SU-DHL-6 (cell line): ENCODE data around the gene CCSAP.
"Not testable (repeated sequence)": the region's sequence is repeated elsewhere in the genome, so short reads cannot be mapped to it uniquely, and the experiment has no call there.

ENCODE experiments used
- H2AFZ ChIP-seq: fragments of 200-600 bp; sonication (generic); 2 replicates; pipeline ENCODE4 v1.6.1; 2014; ENCODE audit warnings: low read depth, mild to moderate bottlenecking, moderate library complexity, mixed read lengths, antibody characterized with exemption, low read length; ENCODE audit not compliant: severe bottlenecking
- H3F3A ChIP-seq: fragments of 200-600 bp; shearing (Covaris generic); 2 replicates; pipeline ENCODE4 v1.6.0; 2016; ENCODE audit warnings: antibody characterized with exemption, mild to moderate bottlenecking; ENCODE audit not compliant: insufficient read depth
- H3K27ac ChIP-seq: fragments of 200-600 bp; sonication (generic); 2 replicates; pipeline ENCODE4 v1.5.1; 2016; ENCODE audit warnings: low read depth, mild to moderate bottlenecking, low read length, moderate library complexity, mixed read lengths
- H3K27me3 ChIP-seq: fragments of 200-600 bp; sonication (generic), shearing (Covaris generic); 2 replicates; pipeline ENCODE4 v1.6.0; 2014; ENCODE audit warnings: mild to moderate bottlenecking, low read length
- H3K36me3 ChIP-seq: fragments of 200-600 bp; sonication (generic); 2 replicates; pipeline ENCODE4 v1.6.1; 2014; ENCODE audit warnings: mild to moderate bottlenecking, low read length, mixed read lengths
- H3K4me2 ChIP-seq: fragments of 300-600, 200-600 bp; shearing (Covaris generic), sonication (generic); 2 replicates; pipeline ENCODE4 v1.6.0; 2014; ENCODE audit warnings: low read length, low read depth, mild to moderate bottlenecking; ENCODE audit not compliant: poor library complexity, severe bottlenecking
- H3K4me3 ChIP-seq: fragments of 200-600 bp; sonication (generic); 2 replicates; pipeline ENCODE4 v1.5.1; 2014; ENCODE audit warnings: antibody characterized with exemption, low read length, mild to moderate bottlenecking, mixed read lengths; ENCODE audit not compliant: insufficient read depth, poor library complexity, severe bottlenecking
- H3K79me2 ChIP-seq: fragments of 200-600 bp; sonication (generic); 2 replicates; pipeline ENCODE4 v1.6.1; 2014; ENCODE audit warnings: mild to moderate bottlenecking, low read length, moderate library complexity; ENCODE audit not compliant: insufficient read depth
- H3K9ac ChIP-seq: fragments of 200-600 bp; sonication (generic); 2 replicates; pipeline ENCODE4 v1.7.0; 2014; ENCODE audit warnings: mild to moderate bottlenecking, low read length
- H3K9me2 ChIP-seq: fragments of 200-600 bp; sonication (generic); replicated peaks from 2 replicates; pipeline ENCODE4 v1.6.1; 2014; ENCODE audit warnings: low read length; ENCODE audit not compliant: insufficient read depth
- H3K9me3 ChIP-seq: fragments of 200-600 bp; sonication (generic); 2 replicates; pipeline ENCODE4 v1.6.1; 2014; ENCODE audit warnings: low read length, mixed read lengths; ENCODE audit not compliant: insufficient read depth
- H4K20me1 ChIP-seq: fragments of 200-600 bp; sonication (generic); 2 replicates; pipeline ENCODE4 v1.6.1; 2014; ENCODE audit warnings: low read depth, mild to moderate bottlenecking, antibody characterized with exemption, low read length, moderate library complexity, mixed read lengths
- CTCF ChIP-seq: fragments of 200-600 bp; sonication (generic); IDR thresholded peaks from one replicate; pipeline ENCODE4 v1.5.1; 2017; ENCODE audit warnings: antibody characterized with exemption, mild to moderate bottlenecking, low read length, moderate library complexity; ENCODE audit not compliant: insufficient read depth, poor library complexity, severe bottlenecking
- EZH2phosphoT487 ChIP-seq: fragments of 200-600 bp; sonication (generic), shearing (Covaris generic); conservative IDR thresholded peaks from 2 replicates; pipeline ENCODE4 v1.6.1; 2018; ENCODE audit warnings: mild to moderate bottlenecking, antibody characterized with exemption, low read length, moderate library complexity, mixed read lengths

The CCSAP gene

GRCh38 chr1:229296541-229296941 is 46.3 kb downstream of the CCSAP start:
- no peak overlapping the region for H3K4me2 ChIP-seq

GRCh38 chr1:229295745-229296144 is 47.1 kb downstream of the CCSAP start:
- Histone ChIP-seq H3K27ac (no peak overlapping the region), H3F3A (no peaks in the 10 kb centered on the region), H3K9me2 (no peaks in the 10 kb centered on the region), H3K79me2 (no peaks in the 10 kb centered on the region), H3K4me3 (no peak overlapping the region), H3K27me3 (no peaks in the 10 kb centered on the region), H4K20me1 (no peaks in the 10 kb centered on the region), H3K9me3 (no peaks in the 10 kb centered on the region), H2AFZ (no peak overlapping the region), H3K36me3 (no peaks in the 10 kb centered on the region), H3K4me2 (no peak overlapping the region), H3K9ac (no peak overlapping the region)
- TF ChIP-seq EZH2phosphoT487, result no peak
- no peak for TF ChIP-seq CTCF

More at GRCh38 chr1:229296541-229296941, 46.3 kb downstream of the CCSAP start:
- Histone ChIP-seq H4K20me1 (no peaks in the 10 kb centered on the region), H3K9ac (no peak overlapping the region), H3F3A (no peaks in the 10 kb centered on the region), H3K27me3 (no peaks in the 10 kb centered on the region), H3K36me3 (no peaks in the 10 kb centered on the region), H3K27ac (no peak overlapping the region), H3K9me3 (no peaks in the 10 kb centered on the region), H3K9me2 (no peaks in the 10 kb centered on the region), H3K79me2 (no peaks in the 10 kb centered on the region), H3K4me3 (no peak overlapping the region), H2AFZ (no peak overlapping the region)
- TF ChIP-seq CTCF (no peak), EZH2phosphoT487 (no peak)

GRCh38 chr1:229293528-229294204 is 49.2 kb downstream of the CCSAP start:
- Histone ChIP-seq H3K36me3 (no peaks in the 10 kb centered on the region), H3K9me3 (no peaks in the 10 kb centered on the region), H3K27me3 (no peaks in the 10 kb centered on the region), H3K79me2 (no peaks in the 10 kb centered on the region), H3K27ac (no peak overlapping the region), H3K9ac (no peak overlapping the region), H4K20me1 (no peaks in the 10 kb centered on the region), H3K9me2 (no peaks in the 10 kb centered on the region), H3K4me3 (no peak overlapping the region), H3F3A (no peaks in the 10 kb centered on the region), H3K4me2 (no peak overlapping the region), H2AFZ (no peak overlapping the region)
- no peak for TF ChIP-seq CTCF
- TF ChIP-seq EZH2phosphoT487, result no peak

GRCh38 chr1:229291686-229292085 is 51.2 kb downstream of the CCSAP start:
- H3K79me2 ChIP-seq, H3K36me3 ChIP-seq, H3F3A ChIP-seq, H3K4me3 ChIP-seq, H3K4me2 ChIP-seq, H3K9ac ChIP-seq, H2AFZ ChIP-seq, H3K27ac ChIP-seq, H3K9me2 ChIP-seq, H3K9me3 ChIP-seq, H3K27me3 ChIP-seq, H4K20me1 ChIP-seq: not testable (repeated sequence)
